A549 (cell line): Measurements from ENCODE around the gene KIFC1.
"Not testable (repeated sequence)": the region's sequence is repeated elsewhere in the genome, so short reads cannot be mapped to it uniquely, and the experiment has no call there.

Experiments
- CHD2 ChIP-seq: fragments of 150-350 bp; IDR thresholded peaks from 2 replicates; pipeline ENCODE4 v1.6.1; 2014; ENCODE audit warnings: low read length; ENCODE audit not compliant: partially characterized antibody
- HDAC2 ChIP-seq: fragments of 200-600 bp; sonication (generic); IDR thresholded peaks from 2 replicates; pipeline ENCODE4 v1.6.1; 2016
- TF ChIP-seq, protein P1 (sequence below): fragments of >200 bp; sonication (Bioruptor Twin); formaldehyde crosslinking; IDR thresholded peaks from 3 replicates; pipeline ENCODE4 v1.5.1; 2016

DNA sequence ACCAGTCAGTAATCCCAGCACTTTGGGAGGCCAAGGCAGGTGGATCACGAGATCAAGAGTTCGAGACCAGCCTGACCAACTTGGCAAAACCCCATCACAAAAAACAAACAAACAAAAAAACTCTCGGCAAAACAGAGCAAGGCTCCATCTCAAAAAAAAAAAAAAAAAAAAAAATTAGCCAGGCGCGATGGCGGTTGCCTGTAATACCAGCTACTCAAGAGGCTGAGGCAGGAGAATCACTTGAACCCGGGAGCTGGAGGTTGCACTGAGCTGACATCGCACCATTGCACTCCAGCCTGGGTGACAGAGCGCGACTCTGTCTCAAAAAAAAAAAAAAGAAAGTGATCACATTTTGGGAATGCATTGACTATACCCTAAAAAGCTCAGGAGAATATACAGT, 12.4 kb upstream of the KIFC1 start:
- TF ChIP-seq, protein P1, sequence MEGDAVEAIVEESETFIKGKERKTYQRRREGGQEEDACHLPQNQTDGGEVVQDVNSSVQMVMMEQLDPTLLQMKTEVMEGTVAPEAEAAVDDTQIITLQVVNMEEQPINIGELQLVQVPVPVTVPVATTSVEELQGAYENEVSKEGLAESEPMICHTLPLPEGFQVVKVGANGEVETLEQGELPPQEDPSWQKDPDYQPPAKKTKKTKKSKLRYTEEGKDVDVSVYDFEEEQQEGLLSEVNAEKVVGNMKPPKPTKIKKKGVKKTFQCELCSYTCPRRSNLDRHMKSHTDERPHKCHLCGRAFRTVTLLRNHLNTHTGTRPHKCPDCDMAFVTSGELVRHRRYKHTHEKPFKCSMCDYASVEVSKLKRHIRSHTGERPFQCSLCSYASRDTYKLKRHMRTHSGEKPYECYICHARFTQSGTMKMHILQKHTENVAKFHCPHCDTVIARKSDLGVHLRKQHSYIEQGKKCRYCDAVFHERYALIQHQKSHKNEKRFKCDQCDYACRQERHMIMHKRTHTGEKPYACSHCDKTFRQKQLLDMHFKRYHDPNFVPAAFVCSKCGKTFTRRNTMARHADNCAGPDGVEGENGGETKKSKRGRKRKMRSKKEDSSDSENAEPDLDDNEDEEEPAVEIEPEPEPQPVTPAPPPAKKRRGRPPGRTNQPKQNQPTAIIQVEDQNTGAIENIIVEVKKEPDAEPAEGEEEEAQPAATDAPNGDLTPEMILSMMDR, result not testable (repeated sequence)
- not testable (repeated sequence) for TF ChIP-seq CHD2, HDAC2
